ENCODE data around the gene ZC3H13.

Gene ZC3H13

GRCh38 chr13:46041419-46041839, 11.1 kb downstream of the ZC3H13 start:
- Mint-ChIP-seq H3K27me3 (no peaks in the 10 kb centered on the region), H3K4me3 (no peak overlapping the region), H3K27ac (no peak overlapping the region)

GRCh38 chr13:46040763-46041162, 11.8 kb downstream of the ZC3H13 start:
- no peaks in the 10 kb centered on the region for H3K27me3 Mint-ChIP-seq

More at GRCh38 chr13:46041419-46041839, 11.1 kb downstream of the ZC3H13 start:
- no peaks in the 10 kb centered on the region for H3K9me3 Mint-ChIP-seq
- no peak for ATAC-seq
- no peak for DNase-seq
- peaks cover 27% of the 10 kb centered on the region for H3K36me3 Mint-ChIP-seq (ENCODE audit: low read depth)
- peaks cover 6% of the 10 kb centered on the region for H3K4me1 Mint-ChIP-seq

GRCh38 chr13:46039411-46040182, 12.9 kb downstream of the ZC3H13 start:
- no peaks in the 10 kb centered on the region for H3K27me3 Mint-ChIP-seq
- no peaks in the 10 kb centered on the region for H3K4me1 Mint-ChIP-seq
- no peak overlapping the region for H3K4me3 Mint-ChIP-seq
- no peaks in the 10 kb centered on the region for H3K9me3 Mint-ChIP-seq
- peaks cover 41% of the 10 kb centered on the region for H3K36me3 Mint-ChIP-seq (ENCODE audit: low read depth)
- no peak for DNase-seq
- no peak for ATAC-seq
- no peak overlapping the region for H3K27ac Mint-ChIP-seq

More at GRCh38 chr13:46040763-46041162, 11.8 kb downstream of the ZC3H13 start:
- peaks cover 34% of the 10 kb centered on the region for H3K36me3 Mint-ChIP-seq (ENCODE audit: low read depth)
- H3K4me1 Mint-ChIP-seq, result peaks cover 6% of the 10 kb centered on the region
- ATAC-seq (no peak), DNase-seq (no peak)
- H3K27ac Mint-ChIP-seq, result no peak overlapping the region
- H3K9me3 Mint-ChIP-seq, result no peaks in the 10 kb centered on the region
- H3K4me3 Mint-ChIP-seq, result no peak overlapping the region

- H3K36me3 Mint-ChIP-seq (ENCODE audit: low read depth), result peaks cover 52% of the 10 kb centered on the region
- ATAC-seq, result no peak
- H3K4me3 Mint-ChIP-seq, result no peak overlapping the region
- H3K4me1 Mint-ChIP-seq, result no peaks in the 10 kb centered on the region
- no peak overlapping the region for H3K27ac Mint-ChIP-seq
- no peaks in the 10 kb centered on the region for H3K27me3 Mint-ChIP-seq
- H3K9me3 Mint-ChIP-seq, result no peaks in the 10 kb centered on the region
- DNase-seq, result no peak
These were observed 14.2 kb downstream of the ZC3H13 start for GRCh38 chr13:46038296-46038695.

- Mint-ChIP-seq H3K27me3 (no peaks in the 10 kb centered on the region), H3K4me1 (peaks cover 6% of the 10 kb centered on the region), H3K4me3 (no peak overlapping the region), H3K9me3 (peaks cover 17% of the 10 kb centered on the region), H3K27ac (no peak overlapping the region), H3K36me3 (ENCODE audit: low read depth) (peaks cover 60% of the 10 kb centered on the region)
- DNase-seq, result no peak
- ATAC-seq, result no peak
These were observed 17.5 kb downstream of the ZC3H13 start for GRCh38 chr13:46035066-46035465.

- H3K27me3 Mint-ChIP-seq, result no peaks in the 10 kb centered on the region
- peaks cover 22% of the 10 kb centered on the region for H3K9me3 Mint-ChIP-seq
- H3K27ac Mint-ChIP-seq, result no peak overlapping the region
- no peak overlapping the region for H3K4me3 Mint-ChIP-seq
- DNase-seq (no peak), ATAC-seq (no peak)
- H3K36me3 Mint-ChIP-seq (ENCODE audit: low read depth), result peaks cover 71% of the 10 kb centered on the region
- peaks cover 15% of the 10 kb centered on the region for H3K4me1 Mint-ChIP-seq
These were observed 20.2 kb downstream of the ZC3H13 start for GRCh38 chr13:46032341-46032740.

- Mint-ChIP-seq H3K27me3 (no peaks in the 10 kb centered on the region), H3K4me1 (peaks cover 15% of the 10 kb centered on the region), H3K36me3 (ENCODE audit: low read depth) (peaks cover 66% of the 10 kb centered on the region), H3K9me3 (peaks cover 22% of the 10 kb centered on the region), H3K27ac (peak overlapping the region; percentile 6), H3K4me3 (no peak overlapping the region)
- DNase-seq (no peak), ATAC-seq (no peak)
These were observed 20.8 kb downstream of the ZC3H13 start for GRCh38 chr13:46031581-46032263.

GRCh38 chr13:46025157-46025556, 27.4 kb downstream of the ZC3H13 start:
- Mint-ChIP-seq H3K27me3 (no peaks in the 10 kb centered on the region), H3K4me3 (no peak overlapping the region), H3K9me3 (peaks cover 5% of the 10 kb centered on the region), H3K36me3 (ENCODE audit: low read depth) (peaks cover 30% of the 10 kb centered on the region), H3K4me1 (peaks cover 15% of the 10 kb centered on the region), H3K27ac (no peak overlapping the region)
- DNase-seq, result no peak
- no peak for ATAC-seq

- Mint-ChIP-seq H3K27ac (no peak overlapping the region), H3K4me1 (peaks cover 6% of the 10 kb centered on the region), H3K36me3 (ENCODE audit: low read depth) (peaks cover 17% of the 10 kb centered on the region), H3K9me3 (no peaks in the 10 kb centered on the region), H3K27me3 (no peaks in the 10 kb centered on the region), H3K4me3 (no peak overlapping the region)
- DNase-seq (no peak), ATAC-seq (no peak)
These were observed 30.1 kb downstream of the ZC3H13 start for GRCh38 chr13:46022481-46022880.

GRCh38 chr13:46016216-46016615, 36.3 kb downstream of the ZC3H13 start:
- no peak overlapping the region for H3K4me3 Mint-ChIP-seq
- DNase-seq (no peak), ATAC-seq (no peak)
- peaks cover 2% of the 10 kb centered on the region for H3K4me1 Mint-ChIP-seq
- peaks cover 27% of the 10 kb centered on the region for H3K36me3 Mint-ChIP-seq (ENCODE audit: low read depth)
- no peak overlapping the region for H3K27ac Mint-ChIP-seq
- H3K9me3 Mint-ChIP-seq, result no peaks in the 10 kb centered on the region
- no peaks in the 10 kb centered on the region for H3K27me3 Mint-ChIP-seq

- peaks cover 2% of the 10 kb centered on the region for H3K4me1 Mint-ChIP-seq
- no peaks in the 10 kb centered on the region for H3K9me3 Mint-ChIP-seq
- DNase-seq (no peak), ATAC-seq (no peak)
- H3K36me3 Mint-ChIP-seq (ENCODE audit: low read depth), result peaks cover 30% of the 10 kb centered on the region
- H3K27ac Mint-ChIP-seq, result no peak overlapping the region
- H3K27me3 Mint-ChIP-seq, result no peaks in the 10 kb centered on the region
- H3K4me3 Mint-ChIP-seq, result no peak overlapping the region
These were observed 37.2 kb downstream of the ZC3H13 start for GRCh38 chr13:46015366-46015765.

- H3K9me3 Mint-ChIP-seq, result no peaks in the 10 kb centered on the region
- peaks cover 2% of the 10 kb centered on the region for H3K4me1 Mint-ChIP-seq
- peak; percentile 40 for ATAC-seq
- peaks cover 36% of the 10 kb centered on the region for H3K36me3 Mint-ChIP-seq (ENCODE audit: low read depth)
- no peak overlapping the region for H3K4me3 Mint-ChIP-seq
- H3K27ac Mint-ChIP-seq, result no peak overlapping the region
- no peaks in the 10 kb centered on the region for H3K27me3 Mint-ChIP-seq
- no peak for DNase-seq
These were observed 40.1 kb downstream of the ZC3H13 start for GRCh38 chr13:46012404-46012803.

GRCh38 chr13:46010148-46010547, 42.4 kb downstream of the ZC3H13 start:
- Mint-ChIP-seq H3K9me3 (no peaks in the 10 kb centered on the region), H3K4me1 (peaks cover 2% of the 10 kb centered on the region), H3K27me3 (no peaks in the 10 kb centered on the region), H3K27ac (no peak overlapping the region), H3K4me3 (no peak overlapping the region), H3K36me3 (ENCODE audit: low read depth) (peaks cover 36% of the 10 kb centered on the region)
- DNase-seq (no peak), ATAC-seq (no peak)

- Mint-ChIP-seq H3K27me3 (no peaks in the 10 kb centered on the region), H3K4me3 (no peak overlapping the region), H3K36me3 (ENCODE audit: low read depth) (peaks cover 42% of the 10 kb centered on the region), H3K4me1 (peaks cover 2% of the 10 kb centered on the region), H3K9me3 (no peaks in the 10 kb centered on the region), H3K27ac (no peak overlapping the region)
- DNase-seq, result no peak
- no peak for ATAC-seq
These were observed 43.9 kb downstream of the ZC3H13 start for GRCh38 chr13:46008631-46009030.

Data from activated naive CD8-positive, alpha-beta T cell treated with anti-CD3 and anti-CD28 coated beads, Interleukin-2, amount 50 U/mL, for 24 hours (primary cell).